Gastroesophageal sphincter (tissue), 4 donors: ENCODE data around the gene UNC13D. TPM values are rescaled to one million over a fixed set of nuclear protein-coding genes. Genes with fewer than 3 reads are reported as not detected.

Source experiments
- ATAC-seq: fragments of 150-250 bp; one replicate; pipeline ENCODE4 v1.9.1; 2016; ENCODE audit warnings: mild to moderate bottlenecking, moderate library complexity
- H3K27ac ChIP-seq, 4 donors: fragments of 200-600 bp; sonication (generic) in 3 of 4; 1 replicate in 3 of 4; 2 replicates in 1 of 4; pipeline ENCODE4 v1.5.1; 2016 to 2019
- H3K27me3 ChIP-seq: fragments of 200-600 bp; sonication (generic); one replicate; pipeline ENCODE4 v1.5.1; 2019
- H3K36me3 ChIP-seq, 2 donors: fragments of 200-600 bp; sonication (generic); one replicate each; pipeline ENCODE4 v1.5.1; 2019; ENCODE audit warnings: control low read depth in 1 of 2
- H3K4me1 ChIP-seq, 3 donors: fragments of 200-600 bp; sonication (generic); 1 replicate in 2 of 3; 2 replicates in 1 of 3; pipeline ENCODE4 v1.5.1; 2016 to 2019; ENCODE audit warnings: control low read depth in 2 of 3
- H3K4me3 ChIP-seq, 2 donors: fragments of 200-600 bp; sonication (generic); one replicate each; pipeline ENCODE4 v1.5.1; 2019; ENCODE audit warnings: mild to moderate bottlenecking in 1 of 2, moderate library complexity in 1 of 2
- H3K9me3 ChIP-seq, 3 donors: fragments of 200-600 bp; sonication (generic); one replicate each; pipeline ENCODE4 v1.5.1; 2017 to 2019; ENCODE audit warnings: control low read depth in 2 of 3
- EP300 ChIP-seq: sonication (generic); formaldehyde crosslinking; IDR thresholded peaks from one replicate; pipeline ENCODE4 v1.6.1; 2017; ENCODE audit warnings: antibody characterized with exemption, mild to moderate bottlenecking
- POLR2A ChIP-seq, 2 donors: fragments of 450-650 bp; IDR thresholded peaks; one replicate each; pipeline ENCODE4 v1.6.1; 2017; ENCODE audit warnings: antibody characterized with exemption in 2 of 2, mild to moderate bottlenecking in 2 of 2, moderate library complexity in 1 of 2
- POLR2AphosphoS5 ChIP-seq: sonication (generic); formaldehyde crosslinking; IDR thresholded peaks from one replicate; pipeline ENCODE4 v1.6.1; 2017; ENCODE audit warnings: antibody characterized with exemption
- WGBS, 2 donors: methylation state at CpG; one replicate each; pipeline ENCODE4 v1.1.5; 2018; ENCODE audit warnings: low coverage in 1 of 2; 5-methylcytosine and 5-hydroxymethylcytosine counted together
- total RNA-seq, 4 donors: library from RNA; depleted of rRNA; stranded (reverse); fragments of >200 nt; gene quantifications; one replicate each; pipeline ENCODE4 v1.1.0, GENCODE V29; 2016
- TF ChIP-seq, protein P1 (sequence below), 4 experiments: fragments of 200-600 bp in 2 of 4; fragments of 450-650 bp in 2 of 4; sonication (generic) in 1 of 4; IDR thresholded peaks; one replicate each; pipeline ENCODE4 v1.5.1; 2017 to 2019; ENCODE audit warnings: antibody characterized with exemption in 4 of 4, mild to moderate bottlenecking in 2 of 4, moderate library complexity in 2 of 4

UNC13D gene
- total RNA-seq, 4 donors from 2014 or later: 2.6 to 10.8 (median 5.6) TPM

DNA sequence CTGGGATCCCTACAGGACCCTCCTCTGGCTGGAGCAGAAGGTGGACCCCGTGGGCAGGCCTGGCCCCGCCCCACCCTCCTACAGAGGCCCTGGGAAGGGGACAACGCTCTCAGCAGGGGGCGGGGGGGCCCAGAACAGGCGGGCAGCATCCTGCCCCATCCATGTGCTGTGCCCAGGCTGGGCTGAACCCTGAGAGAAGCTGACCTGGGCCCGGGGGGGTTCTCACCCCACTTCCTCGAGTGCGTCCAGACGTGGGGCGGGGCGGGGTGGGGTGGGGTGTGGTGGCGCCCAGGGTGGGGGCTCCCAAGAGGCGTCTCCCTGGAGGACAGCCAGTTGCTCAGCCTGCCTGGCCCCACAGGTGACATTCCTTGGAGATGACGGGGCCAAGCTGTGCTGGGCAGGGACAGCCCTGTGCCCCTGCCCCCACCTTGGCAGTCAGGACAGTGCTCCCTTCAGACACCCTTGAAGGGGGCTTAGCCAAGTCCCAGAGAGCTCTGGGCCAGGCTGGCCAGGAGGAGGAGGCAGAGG is 390 bp upstream of the UNC13D start:
- TF ChIP-seq POLR2AphosphoS5 (no peak), EP300 (no peak), POLR2A (IDR thresholded peaks at IDR 0.05) (no peak)
- TF ChIP-seq, protein P1, sequence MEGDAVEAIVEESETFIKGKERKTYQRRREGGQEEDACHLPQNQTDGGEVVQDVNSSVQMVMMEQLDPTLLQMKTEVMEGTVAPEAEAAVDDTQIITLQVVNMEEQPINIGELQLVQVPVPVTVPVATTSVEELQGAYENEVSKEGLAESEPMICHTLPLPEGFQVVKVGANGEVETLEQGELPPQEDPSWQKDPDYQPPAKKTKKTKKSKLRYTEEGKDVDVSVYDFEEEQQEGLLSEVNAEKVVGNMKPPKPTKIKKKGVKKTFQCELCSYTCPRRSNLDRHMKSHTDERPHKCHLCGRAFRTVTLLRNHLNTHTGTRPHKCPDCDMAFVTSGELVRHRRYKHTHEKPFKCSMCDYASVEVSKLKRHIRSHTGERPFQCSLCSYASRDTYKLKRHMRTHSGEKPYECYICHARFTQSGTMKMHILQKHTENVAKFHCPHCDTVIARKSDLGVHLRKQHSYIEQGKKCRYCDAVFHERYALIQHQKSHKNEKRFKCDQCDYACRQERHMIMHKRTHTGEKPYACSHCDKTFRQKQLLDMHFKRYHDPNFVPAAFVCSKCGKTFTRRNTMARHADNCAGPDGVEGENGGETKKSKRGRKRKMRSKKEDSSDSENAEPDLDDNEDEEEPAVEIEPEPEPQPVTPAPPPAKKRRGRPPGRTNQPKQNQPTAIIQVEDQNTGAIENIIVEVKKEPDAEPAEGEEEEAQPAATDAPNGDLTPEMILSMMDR (IDR thresholded peaks at IDR 0.05): no peak
- Histone ChIP-seq H3K27me3 (no peaks in the 10 kb centered on the region), H3K4me1 (peaks cover 0 to 55% (median 22%) of the 10 kb centered on the region in 3 donors), H3K27ac (peak overlapping the region in 3 of 4 donors; percentile 75 to 77 (median 75)), H3K4me3 (peak overlapping the region in 1 of 2 donors; percentile 33), H3K36me3 (peaks cover 0 to 60% of the 10 kb centered on the region in 2 donors), H3K9me3 (no peaks in the 10 kb centered on the region)
- no CpG with 5 or more reads among the region's 14 CpGs for WGBS, 2 donors
- peak; percentile 33 for ATAC-seq

DNA sequence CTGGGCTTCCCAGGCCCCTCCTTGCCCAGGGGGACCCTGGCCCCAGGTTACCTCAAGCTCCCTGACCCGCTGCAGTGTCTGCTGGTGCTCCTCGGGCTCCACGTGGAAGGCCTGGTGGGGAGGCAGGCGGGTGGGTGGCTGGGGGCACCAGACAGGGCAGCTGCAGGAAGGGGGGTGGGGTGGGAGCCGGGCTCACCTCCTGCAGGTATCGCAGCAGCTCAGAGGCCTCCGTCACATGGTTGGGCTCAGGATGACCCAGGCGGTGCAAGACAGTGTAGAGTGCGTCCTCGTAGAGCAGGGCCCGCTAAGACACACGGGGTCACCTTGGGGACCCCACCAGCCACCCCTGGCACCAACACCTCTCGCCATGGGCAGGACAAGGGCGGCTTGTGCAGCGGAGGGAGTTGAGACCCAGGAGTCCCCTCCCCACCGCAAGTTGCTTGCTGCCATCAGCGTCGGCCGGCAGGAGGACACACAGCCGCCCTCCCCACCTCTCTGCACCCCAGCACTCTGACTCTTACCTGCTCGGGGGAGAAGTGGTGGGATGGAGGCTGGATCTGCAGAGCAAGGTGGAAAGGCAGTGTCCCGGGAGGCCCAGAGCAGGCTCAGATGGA is 1.1 kb downstream of the UNC13D start:
- TF ChIP-seq POLR2AphosphoS5: no peak
- TF ChIP-seq, protein P1 (IDR thresholded peaks at IDR 0.05): no peak
- TF ChIP-seq POLR2A (IDR thresholded peaks at IDR 0.05): no peak
- H3K9me3 ChIP-seq: no peaks in the 10 kb centered on the region
- peak overlapping the region in 1 of 2 donors; percentile 33 for H3K4me3 ChIP-seq
- no peaks in the 10 kb centered on the region for H3K27me3 ChIP-seq
- peaks cover 0 to 59% of the 10 kb centered on the region in 2 donors for H3K36me3 ChIP-seq
- no peak for ATAC-seq
- H3K4me1 ChIP-seq: peaks cover 0 to 40% (median 22%) of the 10 kb centered on the region in 3 donors
- no CpG with 5 or more reads among the region's 22 CpGs for WGBS, 2 donors
- H3K27ac ChIP-seq: peak overlapping the region in 1 of 4 donors; percentile 77

DNA sequence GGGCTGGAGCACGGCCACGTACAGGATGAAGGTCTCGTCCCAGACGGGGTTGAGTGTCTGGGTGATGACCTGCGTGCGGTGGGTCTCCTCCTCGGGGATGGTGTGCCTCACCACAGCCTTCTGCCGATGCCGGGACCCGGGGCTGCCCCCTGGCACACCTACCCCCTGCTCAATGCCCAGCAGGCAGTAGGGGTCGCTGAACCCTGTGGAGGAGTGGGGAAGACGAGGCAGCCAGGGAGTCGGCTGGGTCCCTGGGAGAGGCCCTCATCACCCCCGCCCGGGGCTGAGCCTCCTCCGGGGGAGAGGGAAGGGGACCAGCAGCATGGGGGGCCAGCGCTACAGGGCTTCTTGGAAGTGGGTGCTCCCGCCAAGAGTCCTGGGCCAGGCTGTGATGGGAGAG is 1.8 kb downstream of the UNC13D start:
- H3K4me3 ChIP-seq: no peak overlapping the region
- H3K27me3 ChIP-seq: no peaks in the 10 kb centered on the region
- ATAC-seq: no peak
- H3K4me1 ChIP-seq: peaks cover 0 to 33% (median 16%) of the 10 kb centered on the region in 3 donors
- H3K36me3 ChIP-seq: peaks cover 0 to 58% of the 10 kb centered on the region in 2 donors
- H3K9me3 ChIP-seq: no peaks in the 10 kb centered on the region
- no CpG with 5 or more reads among the region's 18 CpGs for WGBS, 2 donors
- H3K27ac ChIP-seq: peak overlapping the region in 1 of 4 donors; percentile 77
- TF ChIP-seq, protein P1 (IDR thresholded peaks at IDR 0.05): no peak
- no peak for TF ChIP-seq EP300
- no peak for TF ChIP-seq POLR2AphosphoS5
- no peak for TF ChIP-seq POLR2A (IDR thresholded peaks at IDR 0.05)

DNA sequence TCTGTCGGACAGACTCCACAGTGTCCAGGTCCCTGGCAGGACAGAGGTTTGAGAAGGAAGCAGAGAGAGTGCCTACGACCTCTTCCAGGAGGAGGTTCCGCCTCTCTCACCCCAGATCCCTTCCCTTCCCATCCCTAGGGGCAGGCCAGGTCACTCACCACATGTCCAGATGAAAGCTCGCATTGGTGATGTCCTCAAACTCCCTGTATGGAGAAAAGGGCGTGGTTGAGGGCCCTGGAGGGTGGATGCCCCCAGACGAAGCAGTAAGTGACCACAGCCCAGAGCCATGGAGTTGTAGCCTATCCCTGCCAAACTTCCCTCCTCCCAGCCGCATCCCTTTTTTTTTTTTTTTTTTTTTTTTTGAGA is 3.4 kb downstream of the UNC13D start:
- no peak for ATAC-seq
- H3K4me3 ChIP-seq: no peak overlapping the region
- 72% methylated on average over 2 of the region's 7 CpGs; no CpG with 5 or more reads in 1 of the 2 donors for WGBS, 2 donors
- H3K9me3 ChIP-seq: no peaks in the 10 kb centered on the region
- H3K4me1 ChIP-seq: peaks cover 0 to 19% (median 15%) of the 10 kb centered on the region in 3 donors
- H3K27ac ChIP-seq: no peak overlapping the region
- H3K27me3 ChIP-seq: no peaks in the 10 kb centered on the region
- H3K36me3 ChIP-seq: peaks cover 0 to 54% of the 10 kb centered on the region in 2 donors
- TF ChIP-seq, protein P1 (IDR thresholded peaks at IDR 0.05): no peak
- TF ChIP-seq EP300 (no peak), POLR2AphosphoS5 (no peak), POLR2A (IDR thresholded peaks at IDR 0.05) (no peak)
